HepG2 (cell line): ENCODE data around the gene LCE3D. TPM values are rescaled to one million over a fixed set of nuclear protein-coding genes. Genes with fewer than 3 reads are reported as not detected.

Experiments used
- ATAC-seq: fragments of 200-7000 bp; cut with Tn5 transposase; 3 replicates; pipeline ENCODE4 v1.9.1; 2020; ENCODE audit warnings: mild to moderate bottlenecking, moderate library complexity
- BruUV-seq: library from RNA; stranded (reverse); fragments of 400-500 nt; replicated peaks from 2 replicates; lab custom pipeline; 2021; lab: Mats Ljungman, UMichigan
- CTCF ChIA-PET: fragments of 300-600 bp; formaldehyde crosslinking; extraction: SDS; loops from one replicate; lab custom pipeline; 2021; ENCODE audit warnings: low total read pairs, inconsistent platforms, low intra/inter-chr PET ratio; lab: Yijun Ruan, JAX
- POLR2A ChIA-PET: fragments of 350-600 bp; sonication (Branson Sonifier 250); formaldehyde crosslinking; loops from one replicate; lab custom pipeline; 2020; ENCODE audit warnings: antibody characterized with exemption, inconsistent platforms; lab: Yijun Ruan, JAX
- DNase-seq: peaks from one replicate; pipeline ENCODE4 v3.0.0-alpha.2; 2015; ENCODE audit warnings: low spot score
- FAIRE-seq: peaks from 3 replicates; lab custom pipeline; 2011; peaks lifted over from hg19 to GRCh38; lab: Jason Lieb, UNC
- H2AFZ ChIP-seq: one replicate; pipeline ENCODE4 v1.6.1; 2011; ENCODE audit warnings: low read length, inconsistent platforms
- H3K27ac ChIP-seq: fragments of 300-600 bp; 3 replicates; pipeline ENCODE4 v1.8.0; 2011; ENCODE audit warnings: mixed run types, mild to moderate bottlenecking, mixed read lengths, low read length, inconsistent platforms; ENCODE audit not compliant: insufficient read depth; ENCODE audit errors: extremely low read length
- H3K27me3 ChIP-seq, 2 experiments: fragments of 200-600 bp in 1 of 2; 2 replicates in 1 of 2; 3 replicates in 1 of 2; pipeline versions ENCODE4 v1.6.0 to v1.8.0; 2011; ENCODE audit warnings: low read length in 2 of 2, mild to moderate bottlenecking in 2 of 2, moderate library complexity in 2 of 2, inconsistent platforms in 1 of 2; ENCODE audit not compliant: insufficient read depth in 2 of 2, control insufficient read depth in 1 of 2
- H3K36me3 ChIP-seq, 2 experiments: fragments of 200-600 bp in 1 of 2; replicated peaks in 1 of 2; 2 replicates in 1 of 2; 3 replicates in 1 of 2; pipeline versions ENCODE4 v1.5.1 to v1.8.0; 2011; ENCODE audit warnings: low read length in 2 of 2, inconsistent platforms in 1 of 2; ENCODE audit not compliant: insufficient read depth in 2 of 2, control insufficient read depth in 1 of 2
- H3K4me1 ChIP-seq: 2 replicates; pipeline ENCODE4 v1.5.1; 2012; ENCODE audit warnings: low read length, inconsistent platforms; ENCODE audit not compliant: insufficient read depth
- H3K4me2 ChIP-seq: 2 replicates; pipeline ENCODE4 v1.6.0; 2011; ENCODE audit warnings: low read depth, low read length, inconsistent platforms
- H3K4me3 ChIP-seq, 3 experiments: fragments of 200-600 bp in 1 of 3; sonication (generic), shearing (Covaris generic) in 1 of 3; replicated peaks in 1 of 3; 2 replicates each; pipeline ENCODE4 v1.5.1; 2011 to 2016; ENCODE audit warnings: low read length in 3 of 3, inconsistent platforms in 2 of 3, low read depth in 2 of 3, mild to moderate bottlenecking in 2 of 3, control low read depth in 1 of 3, mixed read lengths in 1 of 3; ENCODE audit not compliant: insufficient read depth in 1 of 3
- H3K79me2 ChIP-seq: one replicate; pipeline ENCODE4 v1.6.1; 2011; ENCODE audit warnings: low read length, inconsistent platforms; ENCODE audit not compliant: insufficient read depth
- H3K9ac ChIP-seq: 2 replicates; pipeline ENCODE4 v1.6.0; 2011; ENCODE audit warnings: mild to moderate bottlenecking, low read depth, low read length, inconsistent platforms; ENCODE audit not compliant: insufficient read depth
- H3K9me3 ChIP-seq: 2 replicates; pipeline ENCODE4 v1.5.1; 2012; ENCODE audit warnings: mild to moderate bottlenecking, low read length
- H4K20me1 ChIP-seq: 2 replicates; pipeline ENCODE4 v1.6.0; 2011; ENCODE audit warnings: inconsistent platforms, mild to moderate bottlenecking, low read length, moderate library complexity; ENCODE audit not compliant: insufficient read depth
- CTCF ChIP-seq: sonication (generic); formaldehyde crosslinking; IDR thresholded peaks from 2 replicates; pipeline ENCODE4 v1.5.0; 2020; ENCODE audit warnings: mild to moderate bottlenecking, missing genetic modification reagents, moderate library complexity
- IKZF1 ChIP-seq: fragments of 450-650 bp; IDR thresholded peaks from 2 replicates; pipeline ENCODE4 v1.7.1; 2016
- KDM6A ChIP-seq: IDR thresholded peaks from 2 replicates; pipeline ENCODE4 v1.6.1; 2016; ENCODE audit warnings: low read depth
- MAZ ChIP-seq, 2 experiments: sonication (generic) in 1 of 2; formaldehyde crosslinking in 1 of 2; IDR thresholded peaks; 2 replicates each; pipeline versions ENCODE4 v1.5.0 to v1.6.1; 2012 to 2020; ENCODE audit warnings: low read depth in 2 of 2, mild to moderate bottlenecking in 2 of 2, borderline replicate concordance in 1 of 2, improper control_type of control experiment in 1 of 2, low read length in 1 of 2, missing genetic modification reagents in 1 of 2, moderate library complexity in 1 of 2
- NFE2L1 ChIP-seq: sonication (generic); formaldehyde crosslinking; IDR thresholded peaks from 2 replicates; pipeline ENCODE4 v1.4.0; 2020; ENCODE audit warnings: missing genetic modification reagents, mild to moderate bottlenecking, borderline replicate concordance
- NRL ChIP-seq: sonication (generic); formaldehyde crosslinking; IDR thresholded peaks from 2 replicates; pipeline ENCODE4 v1.5.0; 2020; ENCODE audit warnings: missing genetic modification reagents, mild to moderate bottlenecking, moderate library complexity, borderline replicate concordance
- RAD21 ChIP-seq: fragments of 450-650 bp; formaldehyde crosslinking; IDR thresholded peaks from 2 replicates; pipeline ENCODE4 v1.5.0; 2020; ENCODE audit warnings: mild to moderate bottlenecking
- STAG1 ChIP-seq: sonication (generic); formaldehyde crosslinking; IDR thresholded peaks from 2 replicates; pipeline ENCODE4 v1.4.0; 2020; ENCODE audit warnings: missing genetic modification reagents
- TEAD3 ChIP-seq: optimal IDR thresholded peaks from 2 replicates; pipeline ENCODE3; 2016; ENCODE audit warnings: borderline replicate concordance
- ZC3H4 ChIP-seq: sonication (generic); formaldehyde crosslinking; IDR thresholded peaks from 2 replicates; pipeline ENCODE4 v1.4.0; 2020; ENCODE audit warnings: missing genetic modification reagents, borderline replicate concordance
- ZNF331 ChIP-seq: sonication (generic); formaldehyde crosslinking; IDR thresholded peaks from 2 replicates; pipeline ENCODE4 v1.4.0; 2020; ENCODE audit warnings: missing genetic modification reagents
- WGBS: methylation state at CpG from one replicate; pipeline ENCODE4 v1.1.6; 2017; ENCODE audit warnings: low lambda C conversion rate; 5-methylcytosine and 5-hydroxymethylcytosine counted together
- in situ Hi-C: cut with HindIII; loops from 2 replicates; pipeline ENCODE4 v1.10.0; 2017; ENCODE audit warnings: low pct_unique_long_range_greater_than_20kb; ENCODE audit not compliant: extremely low pct_ligation_motif_present
- intact Hi-C: fragments of 100-400 bp; cut with micrococcal nuclease; formaldehyde crosslinking; loops from one replicate; pipeline ENCODE4 v1.10.0; 2022; ENCODE audit not compliant: unreplicated experiment
- polyA plus RNA-seq, 8 experiments: library from polyadenylated mRNA; depleted of rRNA in 3 of 8; stranded (reverse) in 7 of 8; unstranded in 1 of 8; fragments of >200 nt; fragmentation: Illumina TruSeq in 4 of 8; extraction: Trizol in 4 of 8; gene quantifications; 2 replicates each; pipeline versions ENCODE4 v1.2.1 to v1.2.3, GENCODE V29; 2011 to 2016; ENCODE audit warnings: low read depth in 4 of 8, missing spikeins in 1 of 8, mixed read lengths in 1 of 8; ENCODE audit not compliant: insufficient read depth in 1 of 8
- small RNA-seq, 3 experiments: library from RNA; depleted of rRNA; stranded (forward); fragments of <200 nt; gene quantifications; one replicate each; pipeline ENCODE3, GENCODE V24; 2012; ENCODE audit warnings: low read depth in 2 of 3, low replicate concordance in 1 of 3; ENCODE audit not compliant: insufficient read length in 3 of 3, insufficient read depth in 2 of 3
- total RNA-seq, 5 experiments: library from RNA; depleted of rRNA; stranded (reverse); fragments of >200 nt; fragmentation: Illumina TruSeq; extraction: Trizol; gene quantifications; 2 replicates each; pipeline ENCODE4 v1.2.3, GENCODE V29; 2016; ENCODE audit warnings: low read depth in 1 of 5

The LCE3D gene
- total and polyA plus RNA-seq, 2 of the 13 experiments (the other 11 are each of a cell fraction or from before 2014, with no cell fraction given): not detected

- CTCF ChIA-PET: interaction anchor here (1.4 to 3.0 kb wide), 3 partner anchors 36 to 48 kb away, joined by 7 to 19 read pairs (median 16); no protein-coding TSS in a partner anchor
- no peaks in the 10 kb centered on the region for H3K36me3 ChIP-seq
- no peak overlapping the region for H2AFZ ChIP-seq
- no peak overlapping the region for H3K4me3 ChIP-seq
- intact Hi-C loops (loop anchor here (1.0 kb wide), 1 partner anchor 36 kb away; no protein-coding TSS in a partner anchor), in situ Hi-C loops (loop anchor here (5.0 kb wide), 1 partner anchor 36 kb away; no protein-coding TSS in a partner anchor)
- H3K9ac ChIP-seq: no peak overlapping the region
- peak; percentile 49 for TF ChIP-seq RAD21 (CRISPR knock-in tag)
- no peak for TF ChIP-seq IKZF1
- TF ChIP-seq ZNF331 (CRISPR knock-in tag): no peak
- no peak for TF ChIP-seq NRL (CRISPR knock-in tag)
- TF ChIP-seq STAG1 (CRISPR knock-in tag): peak; percentile 60
- peak; percentile 70 for TF ChIP-seq CTCF (CRISPR knock-in tag)
- no peak for TF ChIP-seq ZC3H4 (CRISPR knock-in tag)
- TF ChIP-seq MAZ (IDR thresholded peaks at IDR 0.05; ENCODE audit: borderline replicate concordance, low read depth, low read length): peak; percentile 23; the same call in 1 of the 2 replicates
- TF ChIP-seq MAZ (CRISPR knock-in tag; IDR thresholded peaks at IDR 0.05; ENCODE audit: low read depth): no peak
- TF ChIP-seq TEAD3: peak; percentile 63
- no peak for TF ChIP-seq KDM6A
- no peak for TF ChIP-seq NFE2L1 (CRISPR knock-in tag)
- TF ChIP-seq, all 625 proteins: peak for 5
- FAIRE-seq (peak; percentile 58), ATAC-seq (peak; percentile 60; the same call in 2 of the 3 replicates), DNase-seq (peak; percentile 48)
- no peaks in the 10 kb centered on the region for H3K79me2 ChIP-seq
- 0 out of 5 replicates have a peak, but pooled peaks cover 0 to 5% of the 10 kb centered on the region in 2 experiments for H3K27me3 ChIP-seq
- no peak overlapping the region for H3K4me2 ChIP-seq
- WGBS: 14% methylated on average over 7 of the region's 7 CpGs
- H3K4me1 ChIP-seq: no peaks in the 10 kb centered on the region
- no peaks in the 10 kb centered on the region for H3K9me3 ChIP-seq
- no peak overlapping the region for H3K27ac ChIP-seq
- BruUV-seq: no TSS peak
- H4K20me1 ChIP-seq: no peaks in the 10 kb centered on the region
- POLR2A ChIA-PET: no interaction called here
Measured at GRCh38 chr1:152533327-152533938, 46.9 kb downstream of the LCE3D start.

Small RNAs within 50 kb of the gene (small RNA-seq; reads per million reads assigned to genes)
- gene LCE3A (0 reads per million in 3 experiments), gene LCE3B (0 reads per million in 3 experiments)

Other genes starting within 250 kb of the LCE3D start
- gene FLG2, start 220.5 kb downstream of the LCE3D start, total RNA-seq (2016; rRNA removed; fragmentation: Illumina TruSeq; extraction: Trizol): not detected in 2 replicates
- not detected in 2 replicates for gene FLG2, start 220.5 kb downstream of the LCE3D start, polyA plus RNA-seq (2011; rRNA removed)
- not detected in 2 replicates for gene CRNN, start 166.3 kb downstream of the LCE3D start, total RNA-seq (2016; rRNA removed; fragmentation: Illumina TruSeq; extraction: Trizol)
- gene CRNN, start 166.3 kb downstream of the LCE3D start, polyA plus RNA-seq (2011; rRNA removed): not detected in 2 replicates
- gene LCE5A, start 69.7 kb downstream of the LCE3D start, total RNA-seq (2016; rRNA removed; fragmentation: Illumina TruSeq; extraction: Trizol): not detected in 2 replicates
- gene LCE5A, start 69.7 kb downstream of the LCE3D start, polyA plus RNA-seq (2011; rRNA removed): not detected in 2 replicates
- gene CRCT1, start 66.0 kb downstream of the LCE3D start, total RNA-seq (2016; rRNA removed; fragmentation: Illumina TruSeq; extraction: Trizol): not detected in 2 replicates
- not detected in 2 replicates for gene CRCT1, start 66.0 kb downstream of the LCE3D start, polyA plus RNA-seq (2011; rRNA removed)
- not detected in 2 replicates for gene LCE3E, start 13.7 kb downstream of the LCE3D start, total RNA-seq (2016; rRNA removed; fragmentation: Illumina TruSeq; extraction: Trizol)
- gene LCE3E, start 13.7 kb downstream of the LCE3D start, polyA plus RNA-seq (2011; rRNA removed): not detected in 2 replicates
- gene LCE3C, start 19.7 kb upstream of the LCE3D start, total RNA-seq (2016; rRNA removed; fragmentation: Illumina TruSeq; extraction: Trizol): not detected in 2 replicates
- gene LCE3C, start 19.7 kb upstream of the LCE3D start, polyA plus RNA-seq (2011; rRNA removed): not detected in 2 replicates
- not detected in 2 replicates for gene LCE3B, start 33.3 kb upstream of the LCE3D start, total RNA-seq (2016; rRNA removed; fragmentation: Illumina TruSeq; extraction: Trizol)
- gene LCE3B, start 33.3 kb upstream of the LCE3D start, polyA plus RNA-seq (2011; rRNA removed): not detected in 2 replicates
- not detected in 2 replicates for gene LCE3A, start 42.6 kb upstream of the LCE3D start, total RNA-seq (2016; rRNA removed; fragmentation: Illumina TruSeq; extraction: Trizol)
- not detected in 2 replicates for gene LCE3A, start 42.6 kb upstream of the LCE3D start, polyA plus RNA-seq (2011; rRNA removed)
- gene LCE2D, start 82.9 kb upstream of the LCE3D start, total RNA-seq (2016; rRNA removed; fragmentation: Illumina TruSeq; extraction: Trizol): not detected in 2 replicates
- gene LCE2D, start 82.9 kb upstream of the LCE3D start, polyA plus RNA-seq (2011; rRNA removed): not detected in 2 replicates
- not detected in 2 replicates for gene LCE2C, start 94.8 kb upstream of the LCE3D start, total RNA-seq (2016; rRNA removed; fragmentation: Illumina TruSeq; extraction: Trizol)
- gene LCE2C, start 94.8 kb upstream of the LCE3D start, polyA plus RNA-seq (2011; rRNA removed): not detected in 2 replicates
- gene LCE2B, start 105.6 kb upstream of the LCE3D start, total RNA-seq (2016; rRNA removed; fragmentation: Illumina TruSeq; extraction: Trizol): not detected in 2 replicates
- not detected in 2 replicates for gene LCE2B, start 105.6 kb upstream of the LCE3D start, polyA plus RNA-seq (2011; rRNA removed)
- gene LCE2A, start 117.8 kb upstream of the LCE3D start, total RNA-seq (2016; rRNA removed; fragmentation: Illumina TruSeq; extraction: Trizol): not detected in 2 replicates
- not detected in 2 replicates for gene LCE2A, start 117.8 kb upstream of the LCE3D start, polyA plus RNA-seq (2011; rRNA removed)
- not detected in 2 replicates for gene LCE4A, start 127.6 kb upstream of the LCE3D start, total RNA-seq (2016; rRNA removed; fragmentation: Illumina TruSeq; extraction: Trizol)
- gene LCE4A, start 127.6 kb upstream of the LCE3D start, polyA plus RNA-seq (2011; rRNA removed): not detected in 2 replicates
- gene KPRP, start 177.5 kb upstream of the LCE3D start, total RNA-seq (2016; rRNA removed; fragmentation: Illumina TruSeq; extraction: Trizol): not detected in 2 replicates
- gene KPRP, start 177.5 kb upstream of the LCE3D start, polyA plus RNA-seq (2011; rRNA removed): not detected in 2 replicates
- not detected in 2 replicates for gene LCE1F, start 194.6 kb upstream of the LCE3D start, total RNA-seq (2016; rRNA removed; fragmentation: Illumina TruSeq; extraction: Trizol)
- gene LCE1F, start 194.6 kb upstream of the LCE3D start, polyA plus RNA-seq (2011; rRNA removed): not detected in 2 replicates
- gene LCE1E, start 205.7 kb upstream of the LCE3D start, total RNA-seq (2016; rRNA removed; fragmentation: Illumina TruSeq; extraction: Trizol): not detected in 2 replicates
- 0.12 TPM in 2 replicates for gene LCE1E, start 205.7 kb upstream of the LCE3D start, polyA plus RNA-seq (2011; rRNA removed)
- not detected in 2 replicates for gene LCE1D, start 216.2 kb upstream of the LCE3D start, total RNA-seq (2016; rRNA removed; fragmentation: Illumina TruSeq; extraction: Trizol)
- gene LCE1D, start 216.2 kb upstream of the LCE3D start, polyA plus RNA-seq (2011; rRNA removed): not detected in 2 replicates
- not detected in 2 replicates for gene LCE1C, start 226.1 kb upstream of the LCE3D start, total RNA-seq (2016; rRNA removed; fragmentation: Illumina TruSeq; extraction: Trizol)
- gene LCE1C, start 226.1 kb upstream of the LCE3D start, polyA plus RNA-seq (2011; rRNA removed): not detected in 2 replicates
- gene LCE1B, start 231.5 kb upstream of the LCE3D start, total RNA-seq (2016; rRNA removed; fragmentation: Illumina TruSeq; extraction: Trizol): not detected in 2 replicates
- gene LCE1B, start 231.5 kb upstream of the LCE3D start, polyA plus RNA-seq (2011; rRNA removed): not detected in 2 replicates
- gene LCE1A, start 247.0 kb upstream of the LCE3D start, total RNA-seq (2016; rRNA removed; fragmentation: Illumina TruSeq; extraction: Trizol): not detected in 2 replicates
- not detected in 2 replicates for gene LCE1A, start 247.0 kb upstream of the LCE3D start, polyA plus RNA-seq (2011; rRNA removed)